ENCODE measurements around the gene HABP4. TPM values are rescaled to one million over a fixed set of nuclear protein-coding genes. Genes with fewer than 3 reads are reported as not detected.

HABP4 gene
- total RNA-seq, 4 donors from 2014 or later = 41.1 to 106 (median 60.0) TPM

- peak; percentile 46 for ATAC-seq
- H3K4me3 ChIP-seq = no peak overlapping the region
- peaks cover 0 to 9% (median 0%) of the 10 kb centered on the region in 3 donors for H3K4me1 ChIP-seq
- peaks cover 0 to 51% of the 10 kb centered on the region in 2 donors for H3K36me3 ChIP-seq
- WGBS, 2 donors (ENCODE audit: low coverage in 1 of 2) = 63 to 67% methylated on average over 5 of the region's 5 CpGs
- no peaks in the 10 kb centered on the region for H3K27me3 ChIP-seq
- no peaks in the 10 kb centered on the region for H3K9me3 ChIP-seq
- TF ChIP-seq CTCF (IDR thresholded peaks at IDR 0.05) (no peak), POLR2A (IDR thresholded peaks at IDR 0.05) (no peak), POLR2AphosphoS5 (IDR thresholded peaks at IDR 0.05) (no peak), EP300 (IDR thresholded peaks at IDR 0.05) (no peak)
- H3K27ac ChIP-seq = no peak overlapping the region
These were observed 10.5 kb downstream of the HABP4 start for GRCh38 chr9:96460470-96460869.

GRCh38 chr9:96460882-96461281, 10.9 kb downstream of the HABP4 start:
- Histone ChIP-seq H3K9me3 (no peaks in the 10 kb centered on the region), H3K36me3 (peaks cover 0 to 55% of the 10 kb centered on the region in 2 donors), H3K27me3 (no peaks in the 10 kb centered on the region), H3K4me3 (no peak overlapping the region), H3K4me1 (peaks cover 0 to 9% (median 0%) of the 10 kb centered on the region in 3 donors), H3K27ac (no peak overlapping the region)
- TF ChIP-seq CTCF (IDR thresholded peaks at IDR 0.05) = no peak
- TF ChIP-seq EP300 (IDR thresholded peaks at IDR 0.05) = no peak
- TF ChIP-seq POLR2A (IDR thresholded peaks at IDR 0.05) = no peak
- TF ChIP-seq POLR2AphosphoS5 (IDR thresholded peaks at IDR 0.05) = no peak
- peak; percentile 55 for ATAC-seq

- no peak for ATAC-seq
- no peak for TF ChIP-seq POLR2AphosphoS5 (IDR thresholded peaks at IDR 0.05)
- no peak for TF ChIP-seq EP300 (IDR thresholded peaks at IDR 0.05)
- no peak for TF ChIP-seq POLR2A (IDR thresholded peaks at IDR 0.05)
- no peak for TF ChIP-seq CTCF (IDR thresholded peaks at IDR 0.05)
- Histone ChIP-seq H3K4me1 (peaks cover 0 to 9% (median 0%) of the 10 kb centered on the region in 3 donors), H3K36me3 (peaks cover 0 to 59% of the 10 kb centered on the region in 2 donors), H3K27me3 (no peaks in the 10 kb centered on the region), H3K4me3 (no peak overlapping the region), H3K27ac (no peak overlapping the region), H3K9me3 (no peaks in the 10 kb centered on the region)
- WGBS, 2 donors (ENCODE audit: low coverage in 1 of 2) = 85 to 96% methylated on average over 8 of the region's 8 CpGs
These were observed 11.4 kb downstream of the HABP4 start for GRCh38 chr9:96461336-96461735.

- Histone ChIP-seq H3K4me1 (peaks cover 0 to 2% (median 0%) of the 10 kb centered on the region in 3 donors), H3K9me3 (no peaks in the 10 kb centered on the region), H3K4me3 (no peak overlapping the region), H3K27me3 (no peaks in the 10 kb centered on the region), H3K36me3 (peaks cover 0 to 71% of the 10 kb centered on the region in 2 donors), H3K27ac (no peak overlapping the region)
- ATAC-seq = no peak
- 100% methylated on average over 5 to 6 of the region's 6 CpGs for WGBS, 2 donors (ENCODE audit: low coverage in 1 of 2)
- no peak for TF ChIP-seq POLR2AphosphoS5 (IDR thresholded peaks at IDR 0.05)
- TF ChIP-seq POLR2A (IDR thresholded peaks at IDR 0.05) = no peak
- TF ChIP-seq CTCF (IDR thresholded peaks at IDR 0.05) = no peak
- no peak for TF ChIP-seq EP300 (IDR thresholded peaks at IDR 0.05)
These were observed 12.6 kb downstream of the HABP4 start for GRCh38 chr9:96462541-96462940.

- H3K27me3 ChIP-seq = no peaks in the 10 kb centered on the region
- no peak overlapping the region for H3K4me3 ChIP-seq
- TF ChIP-seq CTCF (IDR thresholded peaks at IDR 0.05) (no peak), POLR2AphosphoS5 (IDR thresholded peaks at IDR 0.05) (no peak), POLR2A (IDR thresholded peaks at IDR 0.05) (no peak), EP300 (IDR thresholded peaks at IDR 0.05) (no peak)
- H3K4me1 ChIP-seq = no peaks in the 10 kb centered on the region
- WGBS, 2 donors (ENCODE audit: low coverage in 1 of 2) = 55 to 63% methylated on average over 6 of the region's 6 CpGs
- peaks cover 0 to 77% of the 10 kb centered on the region in 2 donors for H3K36me3 ChIP-seq
- H3K27ac ChIP-seq = no peak overlapping the region
- no peak for ATAC-seq
- no peaks in the 10 kb centered on the region for H3K9me3 ChIP-seq
These were observed 14.5 kb downstream of the HABP4 start for GRCh38 chr9:96464426-96464825.

All from gastroesophageal sphincter (tissue), 4 donors.